K562 (cell line): ENCODE measurements around the gene AMBRA1. TPM values are rescaled to one million over a fixed set of nuclear protein-coding genes. Genes with fewer than 3 reads are reported as not detected.
"Not testable (repeated sequence)": the region's sequence is repeated elsewhere in the genome, so short reads cannot be mapped to it uniquely, and the experiment has no call there.

Experiments used
- ATAC-seq: fragments of 200-7000 bp; cut with Tn5 transposase; 3 replicates; pipeline ENCODE4 v1.9.1; 2020; ENCODE audit warnings: moderate library complexity
- BruUV-seq: library from RNA; stranded (reverse); fragments of 400-500 nt; replicated peaks from 2 replicates; lab custom pipeline; 2021; lab: Mats Ljungman, UMichigan
- CTCF ChIA-PET: fragments of 300-600 bp; formaldehyde crosslinking; extraction: SDS; loops from one replicate; lab custom pipeline; 2021; ENCODE audit warnings: low intra/inter-chr PET ratio; lab: Yijun Ruan, JAX
- POLR2A ChIA-PET: fragments of 300-600, 350-650 bp; sonication (Branson Sonifier 250); formaldehyde crosslinking; extraction: SDS; loops from one replicate; lab custom pipeline; 2021; ENCODE audit warnings: antibody characterized with exemption, inconsistent platforms; lab: Yijun Ruan, JAX
- DNase-seq, 4 experiments: peaks; one replicate each; pipeline versions ENCODE4 v3.0.0 to v3.0.0-alpha.2; 2011 to 2018; ENCODE audit warnings: low spot score in 3 of 4, mixed read lengths in 3 of 4; ENCODE audit errors: extremely low read depth in 1 of 4
- FAIRE-seq: peaks from 2 replicates; lab custom pipeline; 2011; peaks lifted over from hg19 to GRCh38; lab: Jason Lieb, UNC
- H2AFZ ChIP-seq: 2 replicates; pipeline ENCODE4 v1.6.0; 2011; ENCODE audit warnings: low read depth, low read length, control low read depth, inconsistent platforms
- H3K27ac ChIP-seq: fragments of 200-600 bp; 3 replicates; pipeline ENCODE4 v1.8.0; 2011; ENCODE audit warnings: low read depth, mild to moderate bottlenecking, control low read depth, inconsistent platforms, low read length, moderate library complexity, mixed read lengths; ENCODE audit errors: extremely low read depth
- H3K27me3 ChIP-seq, 2 experiments: fragments of 300-600 bp in 1 of 2; 2 replicates in 1 of 2; 3 replicates in 1 of 2; pipeline versions ENCODE4 v1.6.0 to v1.8.0; 2011; ENCODE audit warnings: inconsistent platforms in 2 of 2, low read length in 2 of 2, mild to moderate bottlenecking in 1 of 2, mixed read lengths in 1 of 2, moderate library complexity in 1 of 2; ENCODE audit not compliant: control insufficient read depth in 2 of 2, insufficient read depth in 2 of 2
- H3K36me3 ChIP-seq: fragments of 300-600 bp; 3 replicates; pipeline ENCODE4 v1.8.0; 2011; ENCODE audit warnings: mild to moderate bottlenecking, low read length, inconsistent platforms; ENCODE audit not compliant: control insufficient read depth, insufficient read depth
- H3K4me1 ChIP-seq, 2 experiments: fragments of 200-600 bp in 1 of 2; replicated peaks in 1 of 2; 2 replicates in 1 of 2; 3 replicates in 1 of 2; pipeline versions ENCODE4 v1.5.1 to v1.8.0; 2011; ENCODE audit warnings: inconsistent platforms in 2 of 2, low read length in 2 of 2, mild to moderate bottlenecking in 1 of 2, mixed read lengths in 1 of 2, moderate library complexity in 1 of 2; ENCODE audit not compliant: control insufficient read depth in 2 of 2, insufficient read depth in 2 of 2
- H3K4me2 ChIP-seq: 2 replicates; pipeline ENCODE4 v1.6.1; 2011; ENCODE audit warnings: low read length, control low read depth, inconsistent platforms, mixed read lengths; ENCODE audit not compliant: insufficient read depth
- H3K4me3 ChIP-seq: fragments of 200-600 bp; sonication (generic), shearing (Covaris generic); 2 replicates; pipeline ENCODE4 v1.5.1; 2016; ENCODE audit warnings: control low read depth, inconsistent platforms
- H3K79me2 ChIP-seq: fragments of 200-600 bp; 3 replicates; pipeline ENCODE4 v1.8.0; 2011; ENCODE audit warnings: low read length, inconsistent platforms; ENCODE audit not compliant: control insufficient read depth, insufficient read depth
- H3K9ac ChIP-seq, 2 experiments: 2 replicates each; pipeline versions ENCODE4 v1.6.0 to v1.6.1; 2011; ENCODE audit warnings: low read depth in 2 of 2, low read length in 2 of 2, control low read depth in 1 of 2, inconsistent platforms in 1 of 2, mild to moderate bottlenecking in 1 of 2, mixed read lengths in 1 of 2; ENCODE audit not compliant: insufficient read depth in 1 of 2
- H3K9me1 ChIP-seq: one replicate; pipeline ENCODE4 v1.6.0; 2011; ENCODE audit warnings: inconsistent platforms, mild to moderate bottlenecking, low read length, moderate library complexity; ENCODE audit not compliant: control insufficient read depth, insufficient read depth
- H3K9me3 ChIP-seq: replicated peaks from 2 replicates; pipeline ENCODE4 v1.5.1; 2011; ENCODE audit warnings: low read depth, low read length, inconsistent platforms; ENCODE audit not compliant: control insufficient read depth, insufficient read depth
- H4K20me1 ChIP-seq: replicated peaks from 2 replicates; pipeline ENCODE4 v1.6.1; 2011; ENCODE audit warnings: low read length, inconsistent platforms, mixed read lengths; ENCODE audit not compliant: control insufficient read depth, insufficient read depth
- ILF3 ChIP-seq: fragments of 450-650 bp; IDR thresholded peaks from 2 replicates; pipeline ENCODE4 v1.6.1; 2018; ENCODE audit warnings: antibody characterized with exemption, mild to moderate bottlenecking, moderate library complexity, borderline replicate concordance
- NEUROD1 ChIP-seq: fragments of 150-350 bp; IDR thresholded peaks from 2 replicates; pipeline ENCODE4 v1.6.1; 2014; ENCODE audit warnings: borderline replicate concordance, low read length, low read depth; ENCODE audit not compliant: partially characterized antibody
- NFE2 ChIP-seq: IDR thresholded peaks from 2 replicates; pipeline ENCODE4 v1.6.1; 2014; ENCODE audit warnings: antibody characterized with exemption, low read depth
- ZNF778 ChIP-seq: fragments of 450-650 bp; formaldehyde crosslinking; IDR thresholded peaks from 2 replicates; pipeline ENCODE4 v1.4.0; 2020; ENCODE audit warnings: mild to moderate bottlenecking, moderate library complexity
- WGBS: fragments of 100-300 bp; shearing (Covaris generic); methylation state at CpG from one replicate; pipeline ENCODE4 v1.1.6; 2016; ENCODE audit warnings: low coverage, mixed read lengths; ENCODE audit not compliant: insufficient coverage; ENCODE audit errors: missing lambda C conversion rate; 5-methylcytosine and 5-hydroxymethylcytosine counted together
- in situ Hi-C: fragments of 300-500 bp; cut with MboI; formaldehyde crosslinking; loops from 4 replicates; pipeline ENCODE4 v1.15.0; 2018; ENCODE audit warnings: inconsistent platforms, mixed read lengths
- intact Hi-C: fragments of 100-400 bp; cut with micrococcal nuclease; formaldehyde crosslinking; loops from 2 replicates; pipeline ENCODE4 v1.14.2; 2022
- polyA plus RNA-seq, 8 experiments: library from polyadenylated mRNA; depleted of rRNA in 4 of 8; stranded (reverse) in 5 of 8; unstranded in 3 of 8; fragments of >200 nt; fragmentation: Nextera tagmentation in 2 of 8; fragmentation: Illumina TruSeq in 1 of 8; extraction: Ambion mirVana in 2 of 8; extraction: Trizol in 1 of 8; gene quantifications; 2 replicates each; pipeline versions ENCODE4 v1.2.1 to v1.2.3, GENCODE V29; 2011 to 2014; ENCODE audit warnings: inconsistent platforms in 1 of 8, missing spikeins in 1 of 8
- total RNA-seq, 7 experiments: library from RNA; depleted of rRNA in 6 of 7; stranded (reverse); fragments of >200 nt in 6 of 7; fragmentation: Illumina TruSeq in 2 of 7; extraction: Trizol in 2 of 7; gene quantifications; 2 replicates each; pipeline versions ENCODE4 v1.2.1 to v1.2.3, GENCODE V29; 2011 to 2021; ENCODE audit warnings: low replicate concordance in 1 of 7
- TF ChIP-seq, protein P1 (sequence below): fragments of 450-650 bp; formaldehyde crosslinking; IDR thresholded peaks from 2 replicates; pipeline ENCODE4 v1.4.0; 2020; ENCODE audit warnings: mild to moderate bottlenecking, moderate library complexity
- TF ChIP-seq, protein P2 (sequence below): fragments of 450-650 bp; IDR thresholded peaks from 2 replicates; pipeline ENCODE4 v1.6.1; 2017; ENCODE audit warnings: antibody characterized with exemption, mild to moderate bottlenecking

AMBRA1 gene
- total and polyA plus RNA-seq, 9 of the 15 experiments (the other 6 are each of a cell fraction or from before 2014, with no cell fraction given) = 0.15 to 24.5 (median 13.0) TPM

DNA sequence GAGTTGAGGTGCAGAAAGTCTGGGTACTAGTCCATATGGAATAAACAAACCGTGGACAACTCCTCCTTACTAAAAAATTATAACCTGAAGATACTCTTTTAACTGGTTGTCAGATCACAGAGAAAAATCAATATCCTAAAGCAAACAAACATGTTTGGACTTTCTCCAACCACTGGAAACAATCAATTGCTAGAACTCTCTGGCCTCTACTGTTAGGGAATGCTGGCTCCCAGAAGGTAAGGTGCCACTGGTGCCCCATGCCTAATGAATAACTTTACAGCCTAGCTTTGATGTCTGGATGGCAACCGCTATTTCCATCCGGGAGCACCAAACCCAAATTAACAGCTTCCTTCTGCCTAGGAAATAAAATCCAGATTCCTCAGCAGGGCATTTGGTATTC lies 74.5 kb downstream of the AMBRA1 start:
- FAIRE-seq = no peak
- Histone ChIP-seq H3K4me3 (no peak overlapping the region), H3K4me2 (no peak overlapping the region), H3K36me3 (no peaks in the 10 kb centered on the region), H3K9me3 (no peaks in the 10 kb centered on the region), H3K9me1 (no peaks in the 10 kb centered on the region)
- intact Hi-C loops = no loop called here
- 60% methylated on average over 3 of the region's 3 CpGs for WGBS
- TF ChIP-seq, protein P1, sequence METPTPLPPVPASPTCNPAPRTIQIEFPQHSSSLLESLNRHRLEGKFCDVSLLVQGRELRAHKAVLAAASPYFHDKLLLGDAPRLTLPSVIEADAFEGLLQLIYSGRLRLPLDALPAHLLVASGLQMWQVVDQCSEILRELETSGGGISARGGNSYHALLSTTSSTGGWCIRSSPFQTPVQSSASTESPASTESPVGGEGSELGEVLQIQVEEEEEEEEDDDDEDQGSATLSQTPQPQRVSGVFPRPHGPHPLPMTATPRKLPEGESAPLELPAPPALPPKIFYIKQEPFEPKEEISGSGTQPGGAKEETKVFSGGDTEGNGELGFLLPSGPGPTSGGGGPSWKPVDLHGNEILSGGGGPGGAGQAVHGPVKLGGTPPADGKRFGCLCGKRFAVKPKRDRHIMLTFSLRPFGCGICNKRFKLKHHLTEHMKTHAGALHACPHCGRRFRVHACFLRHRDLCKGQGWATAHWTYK (CRISPR knock-in tag) = no peak
- TF ChIP-seq, protein P2, sequence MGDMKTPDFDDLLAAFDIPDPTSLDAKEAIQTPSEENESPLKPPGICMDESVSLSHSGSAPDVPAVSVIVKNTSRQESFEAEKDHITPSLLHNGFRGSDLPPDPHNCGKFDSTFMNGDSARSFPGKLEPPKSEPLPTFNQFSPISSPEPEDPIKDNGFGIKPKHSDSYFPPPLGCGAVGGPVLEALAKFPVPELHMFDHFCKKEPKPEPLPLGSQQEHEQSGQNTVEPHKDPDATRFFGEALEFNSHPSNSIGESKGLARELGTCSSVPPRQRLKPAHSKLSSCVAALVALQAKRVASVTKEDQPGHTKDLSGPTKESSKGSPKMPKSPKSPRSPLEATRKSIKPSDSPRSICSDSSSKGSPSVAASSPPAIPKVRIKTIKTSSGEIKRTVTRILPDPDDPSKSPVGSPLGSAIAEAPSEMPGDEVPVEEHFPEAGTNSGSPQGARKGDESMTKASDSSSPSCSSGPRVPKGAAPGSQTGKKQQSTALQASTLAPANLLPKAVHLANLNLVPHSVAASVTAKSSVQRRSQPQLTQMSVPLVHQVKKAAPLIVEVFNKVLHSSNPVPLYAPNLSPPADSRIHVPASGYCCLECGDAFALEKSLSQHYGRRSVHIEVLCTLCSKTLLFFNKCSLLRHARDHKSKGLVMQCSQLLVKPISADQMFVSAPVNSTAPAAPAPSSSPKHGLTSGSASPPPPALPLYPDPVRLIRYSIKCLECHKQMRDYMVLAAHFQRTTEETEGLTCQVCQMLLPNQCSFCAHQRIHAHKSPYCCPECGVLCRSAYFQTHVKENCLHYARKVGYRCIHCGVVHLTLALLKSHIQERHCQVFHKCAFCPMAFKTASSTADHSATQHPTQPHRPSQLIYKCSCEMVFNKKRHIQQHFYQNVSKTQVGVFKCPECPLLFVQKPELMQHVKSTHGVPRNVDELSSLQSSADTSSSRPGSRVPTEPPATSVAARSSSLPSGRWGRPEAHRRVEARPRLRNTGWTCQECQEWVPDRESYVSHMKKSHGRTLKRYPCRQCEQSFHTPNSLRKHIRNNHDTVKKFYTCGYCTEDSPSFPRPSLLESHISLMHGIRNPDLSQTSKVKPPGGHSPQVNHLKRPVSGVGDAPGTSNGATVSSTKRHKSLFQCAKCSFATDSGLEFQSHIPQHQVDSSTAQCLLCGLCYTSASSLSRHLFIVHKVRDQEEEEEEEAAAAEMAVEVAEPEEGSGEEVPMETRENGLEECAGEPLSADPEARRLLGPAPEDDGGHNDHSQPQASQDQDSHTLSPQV = no peak
- TF ChIP-seq NEUROD1 = no peak
- TF ChIP-seq NFE2 = no peak
- no peak for TF ChIP-seq ILF3
- TF ChIP-seq ZNF778 (CRISPR knock-in tag) = no peak
- TF ChIP-seq, all 486 proteins: peak for 0
- H3K9ac ChIP-seq = no peak overlapping the region
- no peak overlapping the region for H3K27ac ChIP-seq
- BruUV-seq = no TSS peak
- H4K20me1 ChIP-seq = peaks cover under 1% of the 10 kb centered on the region; the same call in 1 of the 2 replicates
- in situ Hi-C loops = no loop called here
- H2AFZ ChIP-seq = no peak overlapping the region
- POLR2A ChIA-PET = interaction anchor here (0.7 to 3.8 kb wide), 2 partner anchors 9 to 12 kb away, joined by 3 to 11 read pairs; no protein-coding TSS in a partner anchor
- no peak for DNase-seq
- CTCF ChIA-PET = no interaction called here
- peaks cover 0 to 4% of the 10 kb centered on the region in 2 experiments; a peak in 1 of 5 replicates for H3K4me1 ChIP-seq
- no peaks in the 10 kb centered on the region for H3K27me3 ChIP-seq
- H3K79me2 ChIP-seq = peaks cover 44% of the 10 kb centered on the region
- ATAC-seq = no peak

DNA sequence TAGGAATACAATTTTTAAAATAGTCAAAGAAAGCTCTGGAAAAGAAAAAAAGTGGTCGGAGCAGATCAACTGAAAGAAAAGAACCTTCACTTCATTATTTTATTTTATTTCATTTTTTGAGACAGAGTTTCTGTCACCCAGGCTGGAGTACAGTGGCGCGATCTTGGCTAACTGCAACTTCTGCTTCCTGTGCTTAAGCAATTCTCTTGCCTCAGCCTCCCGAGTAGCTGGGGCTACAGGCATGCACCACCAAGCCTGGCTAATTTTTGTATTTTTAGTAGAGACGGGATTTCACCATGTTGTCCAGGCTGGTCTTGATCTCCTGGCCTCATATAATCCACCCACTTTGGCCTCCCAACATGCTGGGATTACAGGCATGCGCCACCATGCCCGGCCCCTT lies 74.9 kb downstream of the AMBRA1 start:
- H3K9me3 ChIP-seq, CTCF ChIA-PET, H3K9ac ChIP-seq, H3K4me3 ChIP-seq, H3K4me1 ChIP-seq, H4K20me1 ChIP-seq, in situ Hi-C loops, H3K27ac ChIP-seq, H3K9me1 ChIP-seq, H2AFZ ChIP-seq, BruUV-seq, DNase-seq, intact Hi-C loops, H3K36me3 ChIP-seq, H3K4me2 ChIP-seq, H3K27me3 ChIP-seq, FAIRE-seq, ATAC-seq: not testable (repeated sequence)
- POLR2A ChIA-PET = interaction anchor here (1.1 to 3.8 kb wide), 2 partner anchors 11 to 29 kb away, joined by 4 to 11 read pairs; no protein-coding TSS in a partner anchor
- 85% methylated on average over 7 of the region's 7 CpGs for WGBS
- peaks cover 44% of the 10 kb centered on the region for H3K79me2 ChIP-seq
